GM12874 (cell line): ENCODE results near the gene SEC23A.

Experiments
- TF ChIP-seq, protein P1 (sequence below): IDR thresholded peaks from 2 replicates; pipeline ENCODE4 v1.5.1; 2011; ENCODE audit warnings: low read depth, mild to moderate bottlenecking, control low read depth, low read length, moderate library complexity; ENCODE audit not compliant: insufficient read depth

The SEC23A gene

DNA sequence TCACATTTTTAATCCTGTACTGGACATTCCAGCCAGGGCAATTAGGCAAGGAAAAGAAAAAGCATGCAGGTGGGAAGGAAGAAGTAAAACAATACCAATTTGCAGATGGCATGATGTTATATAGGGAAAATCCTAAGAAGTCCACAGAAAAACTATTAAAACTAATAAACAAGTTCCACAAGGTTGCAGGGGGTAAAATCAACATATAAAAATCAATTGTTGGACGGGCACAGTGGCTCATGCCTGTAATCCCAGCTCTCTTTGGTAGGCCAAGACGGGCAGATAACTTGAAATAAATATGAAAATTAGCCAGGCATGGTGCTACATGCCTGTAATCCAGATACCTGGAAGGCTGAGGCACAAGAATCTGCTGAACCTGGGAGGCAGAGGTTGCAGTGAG, 31.9 kb downstream of the SEC23A start:
- TF ChIP-seq, protein P1, sequence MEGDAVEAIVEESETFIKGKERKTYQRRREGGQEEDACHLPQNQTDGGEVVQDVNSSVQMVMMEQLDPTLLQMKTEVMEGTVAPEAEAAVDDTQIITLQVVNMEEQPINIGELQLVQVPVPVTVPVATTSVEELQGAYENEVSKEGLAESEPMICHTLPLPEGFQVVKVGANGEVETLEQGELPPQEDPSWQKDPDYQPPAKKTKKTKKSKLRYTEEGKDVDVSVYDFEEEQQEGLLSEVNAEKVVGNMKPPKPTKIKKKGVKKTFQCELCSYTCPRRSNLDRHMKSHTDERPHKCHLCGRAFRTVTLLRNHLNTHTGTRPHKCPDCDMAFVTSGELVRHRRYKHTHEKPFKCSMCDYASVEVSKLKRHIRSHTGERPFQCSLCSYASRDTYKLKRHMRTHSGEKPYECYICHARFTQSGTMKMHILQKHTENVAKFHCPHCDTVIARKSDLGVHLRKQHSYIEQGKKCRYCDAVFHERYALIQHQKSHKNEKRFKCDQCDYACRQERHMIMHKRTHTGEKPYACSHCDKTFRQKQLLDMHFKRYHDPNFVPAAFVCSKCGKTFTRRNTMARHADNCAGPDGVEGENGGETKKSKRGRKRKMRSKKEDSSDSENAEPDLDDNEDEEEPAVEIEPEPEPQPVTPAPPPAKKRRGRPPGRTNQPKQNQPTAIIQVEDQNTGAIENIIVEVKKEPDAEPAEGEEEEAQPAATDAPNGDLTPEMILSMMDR = no peak

GRCh38 chr14:39069923-39070322, 33.1 kb downstream of the SEC23A start:
- TF ChIP-seq, protein P1 = no peak

- TF ChIP-seq, protein P1 = no peak
Measured at GRCh38 chr14:39060818-39061437, 42.1 kb downstream of the SEC23A start.

GRCh38 chr14:39055786-39056474, 47.1 kb downstream of the SEC23A start:
- TF ChIP-seq, protein P1 = no peak

DNA sequence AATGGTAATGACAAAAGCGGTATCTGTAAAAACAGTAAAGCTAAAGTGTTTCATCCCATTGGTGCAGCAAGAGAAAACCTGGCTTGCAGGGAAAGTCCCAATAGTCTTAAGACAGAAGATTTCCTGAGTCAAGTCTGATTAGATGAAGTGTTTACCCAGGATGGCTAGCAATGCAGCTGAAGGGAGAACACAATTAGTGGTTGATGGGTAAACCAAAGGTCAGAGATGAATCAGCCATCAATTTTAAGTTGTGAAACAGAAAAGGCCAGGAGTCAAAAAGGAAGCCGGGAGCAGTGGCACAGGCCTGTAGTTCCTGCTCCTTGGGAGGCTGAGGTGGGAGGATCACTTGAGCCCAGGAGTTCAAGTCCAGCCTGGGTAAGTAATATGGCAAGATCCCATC, 52.6 kb downstream of the SEC23A start:
- TF ChIP-seq, protein P1 = no peak

DNA sequence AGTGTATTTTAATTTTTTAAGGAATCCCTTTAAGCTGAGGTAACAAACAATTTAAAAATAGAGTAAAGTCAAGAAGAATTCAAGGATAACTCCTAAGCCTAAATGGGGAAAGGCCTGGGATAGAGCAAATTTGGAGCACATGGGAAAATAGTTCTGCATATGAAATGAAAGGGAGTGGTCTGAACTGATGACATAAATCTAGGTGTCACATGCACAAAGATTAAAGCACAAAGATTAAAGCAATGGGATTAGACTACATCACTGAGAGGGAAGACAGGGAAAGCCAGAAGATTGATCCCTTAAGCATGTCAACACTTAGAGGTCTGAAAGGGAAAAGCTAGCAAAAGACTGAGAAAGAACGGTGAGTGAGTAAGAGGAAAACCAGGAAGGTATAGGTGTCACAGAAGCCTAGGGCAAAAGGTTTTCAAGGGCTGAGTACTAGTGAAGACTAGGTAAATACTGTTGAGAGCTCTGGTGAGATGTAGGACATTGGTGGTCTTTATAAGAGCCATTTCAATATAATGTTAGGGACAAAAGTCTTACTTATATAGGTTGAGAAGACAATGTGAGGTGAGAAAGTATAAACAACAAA, 59.6 kb downstream of the SEC23A start:
- TF ChIP-seq, protein P1 = no peak

GRCh38 chr14:39040529-39040928, 62.5 kb downstream of the SEC23A start:
- TF ChIP-seq, protein P1 = no peak
